HG03460 (cell line): ENCODE data around the gene APPL2.

Experiments
- ATAC-seq: cut with Tn5 transposase; IDR thresholded peaks from one replicate; pipeline ENCODE4 v1.9.1; 2021; ENCODE audit not compliant: unreplicated experiment

The APPL2 gene

GRCh38 chr12:105222726-105223351 lies 13.1 kb downstream of the APPL2 start:
- ATAC-seq, result no peak

GRCh38 chr12:105222284-105222655 lies 13.7 kb downstream of the APPL2 start:
- ATAC-seq, result no peak

DNA sequence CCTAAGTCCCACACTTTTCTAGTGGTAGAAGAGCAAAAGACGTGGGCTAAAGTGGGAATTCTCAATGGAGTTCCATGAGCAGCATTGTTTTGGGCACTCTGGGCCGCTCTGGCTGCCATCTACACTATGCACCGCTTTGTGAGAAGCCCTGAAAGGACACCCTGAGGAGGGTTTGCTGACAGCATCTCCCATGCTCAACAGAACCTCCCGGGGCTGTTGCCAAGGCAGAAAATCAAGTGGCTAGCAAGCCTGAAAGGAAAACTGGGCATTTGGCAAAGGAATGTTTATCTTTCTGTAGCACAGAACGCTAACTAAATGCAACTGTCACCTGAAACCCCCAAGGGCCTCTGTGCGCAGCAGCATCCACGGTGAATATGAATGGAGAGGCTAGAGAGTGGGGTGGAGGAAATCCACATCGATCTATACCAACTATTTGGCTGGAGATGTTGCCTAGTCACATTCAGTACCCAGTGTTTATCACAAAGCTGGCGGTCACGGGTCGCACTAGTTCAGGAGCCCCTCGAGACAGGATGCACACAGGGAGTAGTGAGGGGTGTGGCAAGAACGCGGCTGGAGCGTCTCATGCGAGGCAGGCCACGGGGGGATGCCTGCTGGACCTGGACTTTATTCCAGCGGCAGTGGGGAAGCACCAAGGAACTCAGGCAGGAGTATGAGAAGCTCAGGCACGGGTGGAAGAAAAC lies 14.2 kb downstream of the APPL2 start:
- ATAC-seq, result no peak

DNA sequence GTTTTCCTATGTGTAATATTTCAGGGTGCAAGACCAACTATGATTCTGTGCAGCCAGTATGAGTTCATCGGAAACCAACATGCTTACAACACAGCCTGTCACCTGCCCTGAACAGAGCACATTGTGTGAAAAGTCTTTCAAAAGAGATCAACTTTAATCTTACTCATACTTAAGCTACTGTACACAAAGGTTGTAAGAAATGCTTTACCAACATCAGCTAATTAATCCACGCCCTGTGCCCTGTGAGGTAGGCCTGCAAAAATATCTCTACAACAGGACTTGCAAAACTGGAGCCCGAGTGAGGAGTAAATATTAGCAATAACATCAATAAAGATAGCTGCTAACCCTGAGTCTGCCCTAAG lies 15.1 kb downstream of the APPL2 start:
- ATAC-seq, result no peak

DNA sequence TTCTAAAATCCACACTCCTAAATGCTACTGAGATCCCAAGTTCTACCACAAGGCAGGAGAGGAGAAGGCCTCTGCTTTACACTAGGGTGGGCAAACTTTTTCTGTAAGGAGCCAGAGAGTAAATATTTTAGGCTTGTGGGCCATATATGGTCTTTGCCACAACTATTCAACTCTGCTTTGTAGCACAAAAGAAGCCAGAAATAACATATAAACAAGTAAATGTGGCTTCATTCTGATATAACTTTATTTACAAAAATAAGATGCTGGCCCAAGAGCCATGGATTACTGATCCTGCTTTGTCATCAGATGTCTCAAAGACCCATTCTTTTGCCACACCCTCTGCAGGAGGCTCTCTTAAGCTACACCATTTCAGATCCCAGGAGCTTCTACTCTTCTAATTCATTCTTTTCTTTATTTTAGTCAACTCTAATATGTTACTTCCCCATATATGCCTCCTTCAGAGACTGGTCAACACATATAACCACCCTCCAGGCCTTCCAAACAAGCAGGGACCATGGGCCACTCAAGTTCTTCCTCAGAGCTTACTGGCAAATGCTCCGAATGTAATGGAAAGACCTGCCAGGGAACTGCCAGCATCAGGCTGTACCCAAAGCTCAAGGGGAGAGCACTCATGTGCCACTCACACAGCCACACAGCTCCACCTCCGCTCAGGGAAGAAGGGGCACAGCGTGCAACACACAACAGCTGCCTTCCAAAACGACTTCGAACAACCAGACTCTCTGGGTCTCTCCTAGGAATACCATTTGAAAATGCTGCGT lies 15.6 kb downstream of the APPL2 start:
- no peak for ATAC-seq

- no peak for ATAC-seq
These were observed 16.5 kb downstream of the APPL2 start for GRCh38 chr12:105219261-105220028.

GRCh38 chr12:105218434-105218833 lies 17.5 kb downstream of the APPL2 start:
- ATAC-seq, result no peak

DNA sequence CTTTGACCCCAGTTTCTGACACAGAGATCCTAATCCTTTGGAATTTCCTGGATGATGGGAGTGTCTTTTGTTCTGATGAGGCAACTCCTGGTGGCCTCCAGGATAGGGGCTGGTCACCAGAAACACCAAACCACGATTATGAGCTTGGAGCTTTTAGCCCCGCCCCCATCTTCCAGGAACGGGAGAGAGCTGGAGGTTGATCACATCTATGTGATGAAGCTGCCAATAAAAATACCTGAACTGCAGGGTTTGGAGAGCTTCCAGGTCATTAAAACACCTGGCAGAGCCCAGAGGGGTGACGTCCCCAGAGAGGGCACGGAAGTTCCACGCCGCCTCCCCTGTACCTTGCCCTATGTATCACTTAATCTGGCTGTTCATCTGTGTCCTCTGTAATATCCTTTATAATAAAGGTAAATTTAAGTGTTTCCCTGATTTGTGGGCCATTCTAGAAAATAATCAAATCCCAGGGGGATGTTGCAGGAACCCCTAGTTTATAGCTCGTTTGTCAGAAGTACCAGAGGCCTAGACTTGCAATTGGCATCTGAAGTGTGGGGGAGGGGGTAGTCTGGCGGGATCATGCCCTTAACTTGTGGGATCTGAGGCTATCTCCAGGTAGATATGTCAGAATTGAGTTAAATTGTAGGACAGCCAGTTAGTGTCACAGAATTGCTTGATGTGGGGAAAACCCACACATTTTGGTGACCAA lies 21.2 kb downstream of the APPL2 start:
- no peak for ATAC-seq

DNA sequence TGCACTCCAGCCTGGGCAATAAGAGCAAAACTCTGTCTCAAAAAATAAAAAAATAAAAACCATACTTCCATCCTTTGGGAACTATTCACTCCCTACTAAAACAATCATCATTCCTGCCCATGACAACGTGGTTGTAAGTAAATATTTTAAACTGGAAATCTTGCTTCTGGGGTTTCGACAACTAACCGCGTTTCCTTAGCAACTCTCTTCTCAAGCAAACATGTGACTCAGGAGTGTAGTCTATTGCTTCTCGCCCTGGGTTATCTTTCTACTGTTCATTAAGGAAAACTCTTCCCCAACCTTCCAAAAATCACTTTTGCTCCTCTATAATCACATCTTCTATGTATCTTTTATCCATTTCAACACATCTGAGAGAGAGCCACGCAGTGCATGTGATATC lies 21.8 kb downstream of the APPL2 start:
- no peak for ATAC-seq

GRCh38 chr12:105212438-105212837 lies 23.5 kb downstream of the APPL2 start:
- no peak for ATAC-seq

- ATAC-seq, result no peak
These were observed 26.9 kb downstream of the APPL2 start for GRCh38 chr12:105209091-105209490.

DNA sequence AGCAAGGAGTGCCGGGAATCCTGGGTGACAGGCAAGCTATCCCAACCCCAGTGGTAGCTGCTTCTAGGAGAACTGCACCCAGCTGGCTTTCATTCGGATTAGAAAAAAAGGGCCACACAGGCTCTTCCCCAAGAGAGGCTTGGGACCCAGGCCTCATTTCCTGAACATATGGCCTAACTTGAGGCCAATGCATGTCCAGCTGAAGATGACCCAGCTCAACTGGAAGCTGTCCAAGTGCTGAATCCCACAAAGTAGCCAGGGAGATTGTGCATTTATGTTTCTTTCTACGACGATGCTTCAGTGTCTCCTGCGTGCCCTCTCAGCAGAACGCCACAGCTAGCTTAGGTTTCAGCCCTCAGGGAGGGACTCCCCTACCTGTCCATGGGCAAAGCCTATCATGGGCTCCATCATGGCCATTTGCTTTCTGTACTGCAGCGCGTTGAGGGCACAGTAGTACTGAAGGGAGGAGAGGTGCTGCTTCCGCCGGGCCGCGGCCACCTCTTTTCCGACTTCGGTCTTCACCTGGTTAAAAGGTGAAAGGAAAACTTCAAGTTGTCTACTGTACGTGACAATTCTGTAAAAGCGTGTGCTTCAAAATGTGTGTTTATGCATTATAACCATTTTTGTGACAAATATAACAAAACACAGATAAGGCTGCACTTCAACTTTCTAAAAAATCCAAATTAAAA lies 29.1 kb downstream of the APPL2 start:
- ATAC-seq, result no peak

GRCh38 chr12:105205322-105206048 lies 30.5 kb downstream of the APPL2 start:
- no peak for ATAC-seq

DNA sequence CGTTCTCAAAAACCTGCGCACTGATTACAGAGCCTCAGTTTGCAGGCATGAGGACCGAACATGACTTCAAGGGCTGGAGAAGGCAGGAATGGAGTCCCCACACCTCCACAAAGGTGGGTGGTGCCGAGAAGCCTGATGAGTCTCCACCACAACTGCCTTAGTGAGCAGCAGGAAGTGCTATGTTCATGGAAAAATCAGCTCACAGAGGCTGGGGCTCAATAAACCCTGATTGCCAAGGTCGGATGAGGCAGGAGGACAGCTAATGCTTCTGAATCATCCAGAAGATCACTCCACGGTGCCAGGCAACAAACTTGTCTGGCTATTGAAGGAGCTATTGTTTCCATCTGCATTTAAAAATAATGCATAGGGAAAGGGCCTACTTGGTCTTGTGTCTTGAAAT lies 31.1 kb downstream of the APPL2 start:
- ATAC-seq, result no peak

- ATAC-seq, result no peak
These were observed 31.8 kb downstream of the APPL2 start for GRCh38 chr12:105204127-105204526.

GRCh38 chr12:105202202-105202601 lies 33.8 kb downstream of the APPL2 start:
- no peak for ATAC-seq

DNA sequence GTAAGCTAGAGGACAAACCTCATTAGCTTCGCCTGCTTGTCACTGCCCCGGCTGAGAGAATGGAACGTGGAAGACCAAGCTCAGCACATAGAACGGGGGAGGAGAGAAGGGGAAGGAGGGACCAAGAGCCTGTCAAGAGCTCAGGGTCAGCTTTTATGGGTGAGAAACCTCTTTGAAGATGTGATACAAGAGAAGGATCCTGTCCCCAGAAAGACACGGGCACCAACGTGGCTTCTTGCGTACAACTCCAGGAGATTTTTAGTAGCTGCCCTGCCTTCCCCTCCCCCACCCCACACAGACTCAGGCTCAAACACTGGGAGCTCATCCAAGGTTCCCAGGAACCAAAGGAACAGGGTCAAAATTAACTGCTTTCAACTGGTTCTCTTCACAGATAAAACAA lies 34.7 kb downstream of the APPL2 start:
- ATAC-seq, result no peak

GRCh38 chr12:105200385-105200784 lies 35.6 kb downstream of the APPL2 start:
- ATAC-seq, result no peak

DNA sequence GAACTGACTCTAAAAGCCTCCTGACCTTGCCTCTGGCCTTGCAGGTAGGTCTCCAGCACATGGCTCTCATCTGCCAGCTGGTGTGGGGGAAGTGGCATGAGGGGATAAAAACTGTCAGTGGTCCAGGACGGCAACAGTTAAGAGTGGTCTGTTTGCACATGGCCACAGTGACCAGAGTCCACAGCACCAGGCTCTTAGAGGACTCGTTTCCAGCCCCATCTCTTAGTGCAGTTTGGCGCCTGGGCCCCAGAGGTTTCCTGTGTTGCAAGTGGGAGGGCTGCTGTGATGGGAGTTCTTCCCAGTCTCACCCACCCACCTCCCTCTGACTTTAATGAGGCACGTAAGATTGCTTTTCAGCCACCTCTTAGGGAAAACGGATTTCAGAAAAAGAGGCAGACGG lies 37.0 kb downstream of the APPL2 start:
- ATAC-seq, result no peak

DNA sequence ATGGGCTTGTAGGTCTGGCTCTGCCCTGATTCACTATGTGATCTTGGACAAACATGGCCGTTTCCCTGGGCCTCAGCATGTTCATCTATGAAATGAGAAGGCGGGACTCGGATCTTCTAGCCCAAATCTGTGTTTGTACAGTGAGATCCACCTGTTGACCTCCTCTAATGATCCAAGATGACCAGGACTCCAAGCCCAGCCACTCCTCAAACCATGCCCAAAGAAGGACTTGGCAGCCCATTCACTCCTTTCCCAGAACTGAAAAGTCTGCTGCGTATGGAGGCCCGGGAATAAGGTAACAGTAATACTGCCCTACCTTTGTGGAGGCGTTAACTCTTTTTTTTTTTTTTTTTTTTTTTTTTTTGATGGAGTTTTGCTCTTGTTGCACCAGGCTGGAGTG lies 39.9 kb downstream of the APPL2 start:
- ATAC-seq, result no peak
